ENCODE results near the gene TSPAN14. TPM values are rescaled to one million over a fixed set of nuclear protein-coding genes. Genes with fewer than 3 reads are reported as not detected.

The TSPAN14 gene
- total and polyA plus RNA-seq, 2 of the 8 experiments (the other 6 are each of a cell fraction or from before 2014, with no cell fraction given): 47.4 to 57.8 TPM

DNA sequence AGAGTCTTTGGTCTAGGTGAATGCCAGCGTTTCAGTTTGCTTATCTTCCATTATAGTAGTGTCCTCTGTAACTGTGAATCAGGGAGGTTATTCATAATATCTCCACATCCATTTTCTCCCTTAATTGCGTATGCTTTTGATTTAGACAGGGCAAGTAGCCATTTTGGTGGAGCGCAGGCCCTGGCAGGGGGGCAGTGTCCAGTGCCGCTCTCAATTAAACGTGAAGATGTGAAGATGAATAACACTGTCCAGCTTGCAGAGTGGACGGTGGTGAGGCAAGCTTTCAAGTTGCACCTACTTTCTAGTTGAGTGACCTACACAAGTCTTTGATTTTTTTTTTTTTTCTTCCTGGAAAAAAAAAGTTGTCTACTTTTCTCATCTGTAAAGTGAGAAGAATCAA is 4.5 kb downstream of the TSPAN14 start:
- Histone ChIP-seq H2BK5ac (ENCODE audit: low read depth, low read length) (peak overlapping the region; percentile 44; the same call in 1 of the 2 replicates), H3K4me1 (replicated peaks in 1 of 4; ENCODE audit: control insufficient read depth in 3 of 4, insufficient read depth in 4 of 4, low read length in 3 of 4) (peaks cover 37 to 57% (median 50%) of the 10 kb centered on the region in 4 experiments), H3K56ac (replicated peaks; ENCODE audit: insufficient read length, low read depth, low read length) (no peak overlapping the region), H3K9me3 (ENCODE audit: insufficient read depth in 2 of 2, low read depth in 1 of 2, low read length in 1 of 2) (no peaks in the 10 kb centered on the region), H3K4ac (replicated peaks; ENCODE audit: insufficient read length, low read depth, low read length) (no peak overlapping the region), H2BK15ac (ENCODE audit: low read length) (no peak overlapping the region), H3K79me1 (ENCODE audit: low read depth, low read length) (peaks cover 23% of the 10 kb centered on the region), H3K9ac (replicated peaks in 1 of 4; ENCODE audit: extremely low read depth in 1 of 4, low read depth in 3 of 4, low read length in 3 of 4) (no peak overlapping the region), H2AK5ac (ENCODE audit: low read depth, low read length) (no peak overlapping the region), H3K18ac (ENCODE audit: extremely low read depth, low read length) (no peak overlapping the region), H3K27ac (ENCODE audit: low read depth, low read length) (no peak overlapping the region), H4K5ac (ENCODE audit: insufficient read length, low read depth, low read length) (no peak overlapping the region), H3K23ac (ENCODE audit: insufficient read length) (no peak overlapping the region), H4K8ac (ENCODE audit: extremely low read depth, insufficient read depth, low read length) (no peak overlapping the region), H3K36me3 (ENCODE audit: control insufficient read depth in 2 of 4, insufficient read depth in 4 of 4, low read length in 3 of 4) (no peaks in the 10 kb centered on the region), H4K91ac (replicated peaks; ENCODE audit: insufficient read length, low read length) (no peak overlapping the region), H3K27me3 (replicated peaks in 1 of 4; ENCODE audit: control insufficient read depth in 3 of 4, extremely low read depth in 1 of 4, insufficient read depth in 3 of 4, low read length in 3 of 4) (no peaks in the 10 kb centered on the region; a peak in 1 of 7 replicates), H3K14ac (ENCODE audit: insufficient read length) (no peak overlapping the region), H2BK120ac (replicated peaks; ENCODE audit: low read depth, low read length) (no peak overlapping the region), H3K4me3 (ENCODE audit: extremely low read depth in 1 of 4, insufficient read depth in 2 of 4, low read depth in 3 of 4, low read length in 4 of 4) (no peak overlapping the region), H3K4me2 (ENCODE audit: insufficient read depth in 1 of 2, low read depth in 2 of 2, low read length in 2 of 2) (no peak overlapping the region), H2BK20ac (ENCODE audit: low read length) (no peak overlapping the region), H3K79me2 (ENCODE audit: control insufficient read depth in 1 of 2, insufficient read depth in 2 of 2, low read length in 2 of 2) (peaks cover 16 to 84% of the 10 kb centered on the region in 2 experiments), H4K20me1 (replicated peaks in 1 of 2; ENCODE audit: control insufficient read depth in 1 of 2, insufficient read depth in 2 of 2, low read length in 2 of 2) (peaks cover 21 to 43% of the 10 kb centered on the region in 2 experiments), H2AFZ (ENCODE audit: low read length) (no peak overlapping the region), H3K23me2 (ENCODE audit: low read depth, low read length) (peaks cover 9% of the 10 kb centered on the region; the same call in 1 of the 2 replicates), H2BK12ac (ENCODE audit: low read depth, low read length) (no peak overlapping the region)
- no peak for DNase-seq (ENCODE audit: low read depth in 1 of 2, low spot score in 2 of 2)
- no peak for TF ChIP-seq CTBP2 (IDR thresholded peaks at IDR 0.05; ENCODE audit: borderline replicate concordance, insufficient read depth, insufficient read length, low read length)
- TF ChIP-seq GTF2F1 (IDR thresholded peaks at IDR 0.05; ENCODE audit: borderline replicate concordance, low read depth, low read length): no peak
- TF ChIP-seq TCF12 (IDR thresholded peaks at IDR 0.05; ENCODE audit: low read depth, low read length): no peak
- TF ChIP-seq SRF (IDR thresholded peaks at IDR 0.05; ENCODE audit: low read depth, low read length): no peak
- no peak for TF ChIP-seq SP4 (IDR thresholded peaks at IDR 0.05; ENCODE audit: low read length)
- TF ChIP-seq, protein P1, sequence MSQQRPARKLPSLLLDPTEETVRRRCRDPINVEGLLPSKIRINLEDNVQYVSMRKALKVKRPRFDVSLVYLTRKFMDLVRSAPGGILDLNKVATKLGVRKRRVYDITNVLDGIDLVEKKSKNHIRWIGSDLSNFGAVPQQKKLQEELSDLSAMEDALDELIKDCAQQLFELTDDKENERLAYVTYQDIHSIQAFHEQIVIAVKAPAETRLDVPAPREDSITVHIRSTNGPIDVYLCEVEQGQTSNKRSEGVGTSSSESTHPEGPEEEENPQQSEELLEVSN (IDR thresholded peaks at IDR 0.05): no peak
- no peak for TF ChIP-seq CHD1 (IDR thresholded peaks at IDR 0.05; ENCODE audit: low read depth, low read length)
- 87% methylated on average over 6 of the region's 6 CpGs; no CpG with 5 or more reads in 1 of the 2 experiments for WGBS, 2 experiments (ENCODE audit: extremely low coverage in 1 of 2, insufficient coverage in 1 of 2, insufficient read length in 1 of 2, insufficient replicate concordance in 2 of 2, low coverage in 1 of 2, low lambda C conversion rate in 2 of 2, missing lambda C conversion rate in 1 of 2)
- ChIA-PET CTCF (ENCODE audit: partially characterized antibody) (interaction anchor here (0.6 to 38.4 kb wide), 9 partner anchors 7 to 204 kb away, joined by 3 to 1263 read pairs (median 9); partner anchors contain the start of gene TSPAN14), POLR2A (ENCODE audit: partially characterized antibody) (interaction anchor here (2.1 kb wide), 1 partner anchor 9 kb away, joined by 5 read pairs; no protein-coding TSS in a partner anchor)
- FAIRE-seq: no peak
